ENCODE measurements around the gene UBE2J1.
"Not testable (repeated sequence)": the region's sequence is repeated elsewhere in the genome, so short reads cannot be mapped to it uniquely, and the experiment has no call there.

Gene UBE2J1

GRCh38 chr6:89308525-89309395 lies 43.8 kb downstream of the UBE2J1 start:
- no peak overlapping the region for H4K5ac ChIP-seq (ENCODE audit: low read length)
- no peak overlapping the region for H3K4me2 ChIP-seq (ENCODE audit: low read length)
- H3K9ac ChIP-seq (ENCODE audit: low read length): no peak overlapping the region

GRCh38 chr6:89304517-89304916 lies 48.0 kb downstream of the UBE2J1 start:
- H2BK120ac ChIP-seq (ENCODE audit: low read depth, low read length); H2BK15ac ChIP-seq (replicated peaks; ENCODE audit: low read depth); DNase-seq; H3K4ac ChIP-seq (ENCODE audit: low read depth, low read length); H3K4me1 ChIP-seq (ENCODE audit: control insufficient read depth, low read depth, low read length); H3K23ac ChIP-seq (ENCODE audit: low read length); H3K27ac ChIP-seq (ENCODE audit: low read depth, low read length); H3K36me3 ChIP-seq (ENCODE audit: control insufficient read depth, insufficient read depth, low read length); H3K4me3 ChIP-seq (ENCODE audit: low read length); H3K4me2 ChIP-seq (ENCODE audit: low read length); H4K5ac ChIP-seq (ENCODE audit: low read length); H3K9ac ChIP-seq (ENCODE audit: low read length); H4K8ac ChIP-seq (ENCODE audit: low read depth, low read length); H3K79me1 ChIP-seq (ENCODE audit: low read length); H3K18ac ChIP-seq (ENCODE audit: low read length); H3K27me3 ChIP-seq (ENCODE audit: insufficient read depth, low read length, poor library complexity); H3K79me2 ChIP-seq (ENCODE audit: control insufficient read depth, insufficient read depth, low read length); H2AK5ac ChIP-seq (ENCODE audit: low read length); H3K56ac ChIP-seq (ENCODE audit: low read length); H2BK5ac ChIP-seq (ENCODE audit: low read length): not testable (repeated sequence)
- no CpG with 5 or more reads among the region's 3 CpGs for WGBS (ENCODE audit: extremely low coverage, insufficient coverage, low lambda C conversion rate)

More at GRCh38 chr6:89308525-89309395, 43.8 kb downstream of the UBE2J1 start:
- no CpG with 5 or more reads among the region's 9 CpGs for WGBS (ENCODE audit: extremely low coverage, insufficient coverage, low lambda C conversion rate)
- Histone ChIP-seq H2AK5ac (ENCODE audit: low read length) (no peak overlapping the region), H4K8ac (ENCODE audit: low read depth, low read length) (no peak overlapping the region), H3K27ac (ENCODE audit: low read depth, low read length) (no peak overlapping the region), H2BK5ac (ENCODE audit: low read length) (no peak overlapping the region), H3K36me3 (ENCODE audit: control insufficient read depth, insufficient read depth, low read length) (no peaks in the 10 kb centered on the region), H3K4ac (ENCODE audit: low read depth, low read length) (no peak overlapping the region), H3K56ac (ENCODE audit: low read length) (no peak overlapping the region), H2BK15ac (replicated peaks; ENCODE audit: low read depth) (no peak overlapping the region), H3K27me3 (ENCODE audit: insufficient read depth, low read length, poor library complexity) (no peaks in the 10 kb centered on the region), H3K79me1 (ENCODE audit: low read length) (no peaks in the 10 kb centered on the region), H3K4me1 (ENCODE audit: control insufficient read depth, low read depth, low read length) (no peaks in the 10 kb centered on the region), H2BK120ac (ENCODE audit: low read depth, low read length) (no peak overlapping the region), H3K79me2 (ENCODE audit: control insufficient read depth, insufficient read depth, low read length) (no peaks in the 10 kb centered on the region), H3K4me3 (ENCODE audit: low read length) (no peak overlapping the region), H3K23ac (ENCODE audit: low read length) (no peak overlapping the region), H3K18ac (ENCODE audit: low read length) (no peak overlapping the region)
- no peak for DNase-seq

DNA sequence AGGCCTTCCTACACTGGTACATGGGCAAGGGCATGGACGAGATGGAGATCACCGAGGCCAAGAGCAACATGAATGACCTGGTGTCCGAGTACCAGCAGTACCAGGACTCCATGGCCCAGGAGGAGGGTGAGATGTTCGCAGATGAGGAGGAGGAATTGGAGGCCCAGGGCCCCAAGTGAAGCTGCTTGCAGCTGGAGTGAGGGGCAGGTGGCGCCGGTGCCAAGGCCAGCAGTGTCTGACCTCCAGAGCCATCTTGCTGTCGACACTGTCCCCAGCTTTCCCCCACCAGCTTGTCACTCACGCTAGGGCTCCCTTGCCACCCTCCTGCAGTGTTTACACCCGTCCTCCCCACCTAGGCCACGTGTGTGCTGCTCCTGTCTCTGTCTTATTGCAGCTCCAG lies 49.6 kb downstream of the UBE2J1 start:
- Histone ChIP-seq H3K23ac (ENCODE audit: low read length) (no peak overlapping the region), H3K18ac (ENCODE audit: low read length) (no peak overlapping the region), H3K27ac (ENCODE audit: low read depth, low read length) (no peak overlapping the region), H2BK15ac (replicated peaks; ENCODE audit: low read depth) (no peak overlapping the region), H3K4ac (ENCODE audit: low read depth, low read length) (no peak overlapping the region), H3K36me3 (ENCODE audit: control insufficient read depth, insufficient read depth, low read length) (no peaks in the 10 kb centered on the region), H3K79me1 (ENCODE audit: low read length) (no peaks in the 10 kb centered on the region), H2BK5ac (ENCODE audit: low read length) (no peak overlapping the region), H3K9ac (ENCODE audit: low read length) (no peak overlapping the region), H3K4me3 (ENCODE audit: low read length) (no peak overlapping the region), H2AK5ac (ENCODE audit: low read length) (no peak overlapping the region), H2BK120ac (ENCODE audit: low read depth, low read length) (no peak overlapping the region), H4K8ac (ENCODE audit: low read depth, low read length) (no peak overlapping the region), H3K79me2 (ENCODE audit: control insufficient read depth, insufficient read depth, low read length) (no peaks in the 10 kb centered on the region), H3K4me2 (ENCODE audit: low read length) (no peak overlapping the region), H3K4me1 (ENCODE audit: control insufficient read depth, low read depth, low read length) (no peaks in the 10 kb centered on the region), H4K5ac (ENCODE audit: low read length) (no peak overlapping the region), H3K27me3 (ENCODE audit: insufficient read depth, low read length, poor library complexity) (no peaks in the 10 kb centered on the region), H3K56ac (ENCODE audit: low read length) (no peak overlapping the region)
- no CpG with 5 or more reads among the region's 10 CpGs for WGBS (ENCODE audit: extremely low coverage, insufficient coverage, low lambda C conversion rate)
- DNase-seq: no peak

GRCh38 chr6:89302195-89302770 lies 50.2 kb downstream of the UBE2J1 start:
- WGBS (ENCODE audit: extremely low coverage, insufficient coverage, low lambda C conversion rate): no CpG with 5 or more reads among the region's 22 CpGs
- Histone ChIP-seq H3K23ac (ENCODE audit: low read length) (no peak overlapping the region), H3K79me1 (ENCODE audit: low read length) (no peaks in the 10 kb centered on the region), H3K36me3 (ENCODE audit: control insufficient read depth, insufficient read depth, low read length) (no peaks in the 10 kb centered on the region), H3K79me2 (ENCODE audit: control insufficient read depth, insufficient read depth, low read length) (no peaks in the 10 kb centered on the region), H3K9ac (ENCODE audit: low read length) (no peak overlapping the region), H3K56ac (ENCODE audit: low read length) (no peak overlapping the region), H2BK15ac (replicated peaks; ENCODE audit: low read depth) (no peak overlapping the region), H3K4me2 (ENCODE audit: low read length) (no peak overlapping the region), H4K5ac (ENCODE audit: low read length) (no peak overlapping the region), H3K27me3 (ENCODE audit: insufficient read depth, low read length, poor library complexity) (no peaks in the 10 kb centered on the region), H2BK5ac (ENCODE audit: low read length) (no peak overlapping the region), H3K27ac (ENCODE audit: low read depth, low read length) (no peak overlapping the region), H3K4ac (ENCODE audit: low read depth, low read length) (no peak overlapping the region), H4K8ac (ENCODE audit: low read depth, low read length) (no peak overlapping the region), H3K4me3 (ENCODE audit: low read length) (no peak overlapping the region), H3K18ac (ENCODE audit: low read length) (no peak overlapping the region), H2BK120ac (ENCODE audit: low read depth, low read length) (no peak overlapping the region), H2AK5ac (ENCODE audit: low read length) (no peak overlapping the region), H3K4me1 (ENCODE audit: control insufficient read depth, low read depth, low read length) (no peaks in the 10 kb centered on the region)
- no peak for DNase-seq

GRCh38 chr6:89301586-89302194 lies 50.8 kb downstream of the UBE2J1 start:
- WGBS (ENCODE audit: extremely low coverage, insufficient coverage, low lambda C conversion rate): no CpG with 5 or more reads among the region's 25 CpGs
- Histone ChIP-seq H2BK5ac (ENCODE audit: low read length) (no peak overlapping the region), H4K8ac (ENCODE audit: low read depth, low read length) (no peak overlapping the region), H3K9ac (ENCODE audit: low read length) (no peak overlapping the region), H3K56ac (ENCODE audit: low read length) (no peak overlapping the region), H3K4me2 (ENCODE audit: low read length) (no peak overlapping the region), H3K4ac (ENCODE audit: low read depth, low read length) (no peak overlapping the region), H3K27ac (ENCODE audit: low read depth, low read length) (no peak overlapping the region), H3K79me2 (ENCODE audit: control insufficient read depth, insufficient read depth, low read length) (no peaks in the 10 kb centered on the region), H3K27me3 (ENCODE audit: insufficient read depth, low read length, poor library complexity) (no peaks in the 10 kb centered on the region), H3K23ac (ENCODE audit: low read length) (no peak overlapping the region), H3K36me3 (ENCODE audit: control insufficient read depth, insufficient read depth, low read length) (no peaks in the 10 kb centered on the region), H4K5ac (ENCODE audit: low read length) (no peak overlapping the region), H2BK120ac (ENCODE audit: low read depth, low read length) (no peak overlapping the region), H3K79me1 (ENCODE audit: low read length) (no peaks in the 10 kb centered on the region), H3K4me1 (ENCODE audit: control insufficient read depth, low read depth, low read length) (no peaks in the 10 kb centered on the region), H2AK5ac (ENCODE audit: low read length) (no peak overlapping the region), H2BK15ac (replicated peaks; ENCODE audit: low read depth) (no peak overlapping the region), H3K4me3 (ENCODE audit: low read length) (no peak overlapping the region), H3K18ac (ENCODE audit: low read length) (no peak overlapping the region)
- no peak for DNase-seq
